ENCODE measurements around the gene DUSP21.
"Not testable (repeated sequence)": the region's sequence is repeated elsewhere in the genome, so short reads cannot be mapped to it uniquely, and the experiment has no call there.

The DUSP21 gene

GRCh38 chrX:44822601-44823000, 21.2 kb upstream of the DUSP21 start:
- no peak for DNase-seq
- Histone ChIP-seq H3K9me3 (no peaks in the 10 kb centered on the region), H3K36me3 (no peaks in the 10 kb centered on the region), H3K4me3 (ENCODE audit: low read depth, low read length) (no peak overlapping the region), H3K4me1 (no peaks in the 10 kb centered on the region), H3K27me3 (no peaks in the 10 kb centered on the region)
- no peak for TF ChIP-seq CTCF (IDR thresholded peaks at IDR 0.05; ENCODE audit: low read depth, low read length)

- not testable (repeated sequence) for H3K27me3 ChIP-seq, H3K9me3 ChIP-seq
Measured at GRCh38 chrX:44823193-44823592, 20.6 kb upstream of the DUSP21 start.

GRCh38 chrX:44828008-44828605, 15.7 kb upstream of the DUSP21 start:
- TF ChIP-seq CTCF (IDR thresholded peaks at IDR 0.05; ENCODE audit: low read depth, low read length), result no peak
- H3K4me3 ChIP-seq (ENCODE audit: low read depth, low read length), result no peak overlapping the region
- peak; percentile 18 for DNase-seq

More at GRCh38 chrX:44823193-44823592, 20.6 kb upstream of the DUSP21 start:
- H3K4me1 ChIP-seq; DNase-seq; H3K36me3 ChIP-seq; H3K4me3 ChIP-seq (ENCODE audit: low read depth, low read length): not testable (repeated sequence)

GRCh38 chrX:44829832-44830231, 14.0 kb upstream of the DUSP21 start:
- DNase-seq, result no peak
- no peaks in the 10 kb centered on the region for H3K4me1 ChIP-seq
- H3K9me3 ChIP-seq, result no peaks in the 10 kb centered on the region
- H3K36me3 ChIP-seq, result no peaks in the 10 kb centered on the region
- no peak for TF ChIP-seq CTCF (IDR thresholded peaks at IDR 0.05; ENCODE audit: low read depth, low read length)
- H3K27me3 ChIP-seq, result no peaks in the 10 kb centered on the region
- H3K4me3 ChIP-seq (ENCODE audit: low read depth, low read length), result no peak overlapping the region

More at GRCh38 chrX:44828008-44828605, 15.7 kb upstream of the DUSP21 start:
- H3K36me3 ChIP-seq, result no peaks in the 10 kb centered on the region
- no peaks in the 10 kb centered on the region for H3K9me3 ChIP-seq
- H3K27me3 ChIP-seq, result no peaks in the 10 kb centered on the region
- no peaks in the 10 kb centered on the region for H3K4me1 ChIP-seq

- Histone ChIP-seq H3K27me3 (no peaks in the 10 kb centered on the region), H3K4me1 (no peaks in the 10 kb centered on the region), H3K36me3 (no peaks in the 10 kb centered on the region), H3K9me3 (no peaks in the 10 kb centered on the region), H3K4me3 (ENCODE audit: low read depth, low read length) (no peak overlapping the region)
- DNase-seq, result no peak
- TF ChIP-seq CTCF (IDR thresholded peaks at IDR 0.05; ENCODE audit: low read depth, low read length), result no peak
Measured at GRCh38 chrX:44842550-44843317, 1.1 kb upstream of the DUSP21 start.

- TF ChIP-seq CTCF (IDR thresholded peaks at IDR 0.05; ENCODE audit: low read depth, low read length), result no peak
- Histone ChIP-seq H3K4me1 (no peaks in the 10 kb centered on the region), H3K9me3 (no peaks in the 10 kb centered on the region), H3K4me3 (ENCODE audit: low read depth, low read length) (no peak overlapping the region), H3K36me3 (no peaks in the 10 kb centered on the region), H3K27me3 (no peaks in the 10 kb centered on the region)
- no peak for DNase-seq
Measured at GRCh38 chrX:44843318-44843702, 511 bp upstream of the DUSP21 start.
